Endothelial cell of umbilical vein (primary cell): Measurements from ENCODE around the gene PROK1. TPM values are rescaled to one million over a fixed set of nuclear protein-coding genes. Genes with fewer than 3 reads are reported as not detected.
"Not testable (repeated sequence)": the region's sequence is repeated elsewhere in the genome, so short reads cannot be mapped to it uniquely, and the experiment has no call there.

Experiments
- BruUV-seq: library from RNA; stranded (reverse); fragments of 400-500 nt; replicated peaks from 2 replicates; lab custom pipeline; 2021; lab: Mats Ljungman, UMichigan
- CTCF ChIA-PET: fragments of 300-600, 350-600 bp; sonication (Branson Sonifier 250); formaldehyde crosslinking; loops from one replicate; lab custom pipeline; 2021; ENCODE audit warnings: antibody characterized with exemption, inconsistent platforms; lab: Charles Lee
- POLR2A ChIA-PET: fragments of 300-600, 350-600 bp; sonication (Branson Sonifier 250); formaldehyde crosslinking; loops from one replicate; lab custom pipeline; 2021; ENCODE audit warnings: antibody characterized with exemption, inconsistent platforms; lab: Charles Lee
- DNase-seq: peaks from one replicate; pipeline ENCODE4 v3.0.0-alpha.2; 2011; ENCODE audit warnings: low read depth, low spot score
- FAIRE-seq: peaks from 2 replicates; lab custom pipeline; 2011; peaks lifted over from hg19 to GRCh38; lab: Jason Lieb, UNC
- H2AFZ ChIP-seq: 2 replicates; pipeline ENCODE4 v1.6.0; 2012; ENCODE audit warnings: low read depth, low read length, control low read depth, inconsistent platforms
- H3K27ac ChIP-seq: 2 replicates; pipeline ENCODE4 v1.5.1; 2011; ENCODE audit warnings: low read depth, mild to moderate bottlenecking, control low read depth, low read length, moderate library complexity; ENCODE audit not compliant: insufficient read depth
- H3K27me3 ChIP-seq, 2 experiments: 2 replicates each; pipeline versions ENCODE4 v1.6.0 to v1.6.1; 2011; ENCODE audit warnings: low read length in 2 of 2, mixed read lengths in 1 of 2; ENCODE audit not compliant: control insufficient read depth in 2 of 2, insufficient read depth in 2 of 2
- H3K36me3 ChIP-seq, 2 experiments: 2 replicates in 1 of 2; 3 replicates in 1 of 2; pipeline ENCODE4 v1.5.1; 2011; ENCODE audit warnings: low read length in 2 of 2, mild to moderate bottlenecking in 1 of 2, moderate library complexity in 1 of 2; ENCODE audit not compliant: control insufficient read depth in 2 of 2, insufficient read depth in 2 of 2; ENCODE audit errors: extremely low read depth in 1 of 2
- H3K4me1 ChIP-seq: 3 replicates; pipeline ENCODE4 v1.5.1; 2011; ENCODE audit warnings: mild to moderate bottlenecking, low read length; ENCODE audit not compliant: control insufficient read depth, insufficient read depth; ENCODE audit errors: extremely low read depth
- H3K4me2 ChIP-seq: 2 replicates; pipeline ENCODE4 v1.6.1; 2011; ENCODE audit warnings: low read length, control low read depth, mixed read lengths; ENCODE audit not compliant: insufficient read depth
- H3K4me3 ChIP-seq, 3 experiments: fragments of 200-600 bp in 1 of 3; sonication (generic), shearing (Covaris generic) in 1 of 3; replicated peaks in 1 of 3; 2 replicates each; pipeline ENCODE4 v1.5.1; 2011 to 2016; ENCODE audit warnings: control low read depth in 3 of 3, low read length in 3 of 3, mild to moderate bottlenecking in 2 of 3, inconsistent platforms in 1 of 3, low read depth in 1 of 3, moderate library complexity in 1 of 3; ENCODE audit not compliant: insufficient read depth in 1 of 3
- H3K79me2 ChIP-seq: 2 replicates; pipeline ENCODE4 v1.6.0; 2012; ENCODE audit warnings: low read length, inconsistent platforms; ENCODE audit not compliant: control insufficient read depth, insufficient read depth
- H3K9ac ChIP-seq: replicated peaks from 2 replicates; pipeline ENCODE3; 2011; ENCODE audit warnings: low read length, control low read depth; ENCODE audit not compliant: insufficient read depth; ENCODE audit errors: extremely low read depth
- H3K9me1 ChIP-seq: replicated peaks from 3 replicates; pipeline ENCODE4 v1.6.0; 2011; ENCODE audit warnings: mild to moderate bottlenecking, low read length; ENCODE audit not compliant: control insufficient read depth, insufficient read depth; ENCODE audit errors: extremely low read depth
- H3K9me3 ChIP-seq: replicated peaks from 2 replicates; pipeline ENCODE4 v1.5.1; 2012; ENCODE audit warnings: low read length, inconsistent platforms; ENCODE audit not compliant: control insufficient read depth, insufficient read depth
- H4K20me1 ChIP-seq: replicated peaks from 2 replicates; pipeline ENCODE3; 2011; ENCODE audit warnings: mild to moderate bottlenecking, low read length; ENCODE audit not compliant: control insufficient read depth, insufficient read depth; ENCODE audit errors: extremely low read depth
- CTCF ChIP-seq, 2 donors: IDR thresholded peaks; 1 replicate in 1 of 2; 2 replicates in 1 of 2; pipeline ENCODE4 v1.5.1; 2011; ENCODE audit warnings: low read length in 2 of 2, mild to moderate bottlenecking in 2 of 2, moderate library complexity in 2 of 2, control low read depth in 1 of 2, inconsistent platforms in 1 of 2, low read depth in 1 of 2; ENCODE audit not compliant: insufficient read depth in 1 of 2; ENCODE audit errors: extremely low read depth in 1 of 2
- JUN ChIP-seq: IDR thresholded peaks from 2 replicates; pipeline ENCODE4 v1.6.1; 2011; ENCODE audit warnings: borderline replicate concordance, low read depth; ENCODE audit not compliant: insufficient read length, insufficient read depth
- MYC ChIP-seq: IDR thresholded peaks from one replicate; pipeline ENCODE4 v1.6.1; 2011; ENCODE audit warnings: mild to moderate bottlenecking, low read depth, low read length
- dilution Hi-C: fragments of 300-500 bp; cut with MboI; formaldehyde crosslinking; loops from one replicate; pipeline ENCODE4 v1.15.0; 2019; ENCODE audit warnings: low sequenced_read_pairs; ENCODE audit not compliant: extremely low pct_ligation_motif_present
- intact Hi-C: fragments of 100-400 bp; cut with micrococcal nuclease; formaldehyde crosslinking; loops from one replicate; pipeline ENCODE4 v1.10.0; 2022
- polyA plus RNA-seq, 4 experiments: library from polyadenylated mRNA; depleted of rRNA in 3 of 4; stranded (reverse) in 3 of 4; unstranded in 1 of 4; fragments of >200 nt; gene quantifications; 2 replicates each; pipeline versions ENCODE4 v1.2.1 to v1.2.3, GENCODE V29; 2011 to 2012; ENCODE audit warnings: missing spikeins in 1 of 4
- total RNA-seq: library from RNA; stranded (reverse); gene quantifications from 2 replicates; pipeline ENCODE4 v1.2.3, GENCODE V29; 2021

The PROK1 gene
- total and polyA plus RNA-seq, 2 donors (not counting 3 experiments of a cell fraction or from before 2014, with no cell fraction given) = not detected

- CTCF ChIA-PET = interaction anchor here (0.6 to 8.3 kb wide), 21 partner anchors 9 to 222 kb away, joined by 3 to 120 read pairs (median 4); partner anchors contain the start of genes KCNC4 and RBM15
- H3K9ac ChIP-seq = no peak overlapping the region
- H3K9me3 ChIP-seq = no peaks in the 10 kb centered on the region
- POLR2A ChIA-PET = interaction anchor here (1.0 kb wide), 1 partner anchor 83 kb away, joined by 3 read pairs; no protein-coding TSS in a partner anchor
- H3K9me1 ChIP-seq = no peaks in the 10 kb centered on the region
- FAIRE-seq (peak; percentile 82), DNase-seq (peak; percentile 53)
- no peaks in the 10 kb centered on the region for H4K20me1 ChIP-seq
- intact Hi-C loops = loop anchor here (1.0 to 2.0 kb wide), 3 partner anchors 48 to 210 kb away; no protein-coding TSS in a partner anchor
- no peak overlapping the region for H3K4me2 ChIP-seq
- no peaks in the 10 kb centered on the region for H3K36me3 ChIP-seq
- H3K27me3 ChIP-seq = peaks cover 7 to 8% of the 10 kb centered on the region in 2 experiments
- dilution Hi-C loops = no loop called here
- no peak overlapping the region for H2AFZ ChIP-seq
- no peak overlapping the region for H3K27ac ChIP-seq
- peaks cover 4% of the 10 kb centered on the region for H3K4me1 ChIP-seq
- TF ChIP-seq MYC (no peak), JUN (no peak), CTCF (IDR thresholded peaks at IDR 0.05; ENCODE audit: extremely low read depth in 1 of 2, insufficient read depth in 1 of 2, low read depth in 1 of 2, low read length in 2 of 2) (peak; percentile 74 to 76)
- no TSS peak for BruUV-seq
- no peaks in the 10 kb centered on the region for H3K79me2 ChIP-seq
- no peak overlapping the region for H3K4me3 ChIP-seq
These were observed 38.4 kb upstream of the PROK1 start for GRCh38 chr1:110412576-110412975.

- H3K79me2 ChIP-seq, H3K9ac ChIP-seq, dilution Hi-C loops, H3K4me3 ChIP-seq, BruUV-seq, H3K36me3 ChIP-seq, H3K4me2 ChIP-seq, H2AFZ ChIP-seq, DNase-seq, H4K20me1 ChIP-seq, H3K9me1 ChIP-seq, H3K9me3 ChIP-seq, H3K4me1 ChIP-seq, FAIRE-seq, H3K27ac ChIP-seq, H3K27me3 ChIP-seq: not testable (repeated sequence)
- intact Hi-C loops = loop anchor here (2.0 kb wide), 1 partner anchor 210 kb away; no protein-coding TSS in a partner anchor
- ChIA-PET CTCF (interaction anchor here (0.6 to 8.3 kb wide), 21 partner anchors 8 to 222 kb away, joined by 3 to 120 read pairs (median 5); partner anchors contain the start of genes KCNC4 and RBM15), POLR2A (interaction anchor here (1.0 kb wide), 1 partner anchor 83 kb away, joined by 3 read pairs; no protein-coding TSS in a partner anchor)
These were observed 37.9 kb upstream of the PROK1 start for GRCh38 chr1:110413045-110413444.
